CD4-positive, CD25-positive, alpha-beta regulatory T cell (primary cell): Measurements from ENCODE around the gene C13orf42. TPM values are rescaled to one million over a fixed set of nuclear protein-coding genes. Genes with fewer than 3 reads are reported as not detected.

Experiments
- ATAC-seq, 2 donors: fragments of 150-1000 bp; cut with Tn5 transposase; one replicate each; pipeline ENCODE4 v1.10.0; 2021; ENCODE audit warnings: low read depth in 2 of 2, moderate number of reproducible peaks in 2 of 2, moderate library complexity in 1 of 2
- DNase-seq, 3 donors: peaks; one replicate each; pipeline versions ENCODE4 v3.0.0 to v3.0.0-alpha.2; 2012 to 2022; ENCODE audit warnings: mixed read lengths in 1 of 3
- H3K27ac ChIP-seq: one replicate; pipeline ENCODE4 v1.7.0; 2013; ENCODE audit warnings: mild to moderate bottlenecking, low read length; ENCODE audit not compliant: insufficient read depth, poor library complexity, severe bottlenecking
- H3K27me3 ChIP-seq: one replicate; pipeline ENCODE4 v1.7.0; 2013; ENCODE audit warnings: low read length; ENCODE audit not compliant: control insufficient read depth, insufficient read depth
- H3K36me3 ChIP-seq: one replicate; pipeline ENCODE4 v1.7.0; 2013; ENCODE audit warnings: mild to moderate bottlenecking, low read length, moderate library complexity; ENCODE audit not compliant: control insufficient read depth, insufficient read depth
- H3K4me1 ChIP-seq: 2 replicates; pipeline ENCODE4 v1.7.0; 2013; ENCODE audit warnings: mild to moderate bottlenecking, low read length; ENCODE audit not compliant: insufficient read depth, control insufficient read depth, poor library complexity, severe bottlenecking
- H3K4me3 ChIP-seq: one replicate; pipeline ENCODE4 v1.7.0; 2013; ENCODE audit warnings: low read depth, mild to moderate bottlenecking, low read length, moderate library complexity
- H3K9me3 ChIP-seq, 2 experiments: 1 replicate in 1 of 2; 2 replicates in 1 of 2; pipeline ENCODE4 v1.7.0; 2013; ENCODE audit warnings: low read length in 2 of 2, mild to moderate bottlenecking in 1 of 2, moderate library complexity in 1 of 2; ENCODE audit not compliant: control insufficient read depth in 2 of 2
- H3K27ac Mint-ChIP-seq, 3 donors: one replicate each; pipeline ENCODE4 v1.8.0; 2020 to 2022; ENCODE audit warnings: mild to moderate bottlenecking in 3 of 3, mixed read lengths in 3 of 3, moderate library complexity in 2 of 3
- H3K27me3 Mint-ChIP-seq: one replicate; pipeline ENCODE4 v1.8.0; 2022; ENCODE audit warnings: mild to moderate bottlenecking, mixed read lengths
- H3K36me3 Mint-ChIP-seq: one replicate; pipeline ENCODE4 v1.8.0; 2020; ENCODE audit warnings: mixed read lengths
- H3K4me1 Mint-ChIP-seq, 4 donors: one replicate each; pipeline ENCODE4 v1.8.0; 2020 to 2022; ENCODE audit warnings: mixed read lengths in 4 of 4, mild to moderate bottlenecking in 1 of 4
- H3K4me3 Mint-ChIP-seq, 4 donors: one replicate each; pipeline ENCODE4 v1.8.0; 2020 to 2022; ENCODE audit warnings: mild to moderate bottlenecking in 4 of 4, mixed read lengths in 4 of 4, moderate library complexity in 3 of 4
- H3K9me3 Mint-ChIP-seq, 7 donors: one replicate each; pipeline ENCODE4 v1.8.0; 2020 to 2022; ENCODE audit warnings: mixed read lengths in 7 of 7, mild to moderate bottlenecking in 3 of 7, moderate library complexity in 2 of 7
- polyA plus RNA-seq, 4 donors: library from polyadenylated mRNA; unstranded; fragments of 300-500 nt; fragmentation: Illumina TruSeq; gene quantifications; one replicate each; pipeline ENCODE4 v1.2.3, GENCODE V29; 2021
- total RNA-seq: library from RNA; stranded (reverse); gene quantifications from one replicate; pipeline ENCODE4 v1.2.3, GENCODE V29; 2022

The C13orf42 gene
- total and polyA plus RNA-seq, 5 donors from 2014 or later: not detected

GRCh38 chr13:51118809-51119431, 7.8 kb upstream of the C13orf42 start:
- no peak overlapping the region for H3K4me3 Mint-ChIP-seq
- H3K9me3 Mint-ChIP-seq: peaks cover 0 to 10% (median 4%) of the 10 kb centered on the region in 7 donors
- Histone ChIP-seq H3K9me3 (peaks cover 4 to 6% of the 10 kb centered on the region in 2 experiments), H3K4me3 (no peak overlapping the region), H3K27ac (no peak overlapping the region), H3K27me3 (peaks cover 4% of the 10 kb centered on the region), H3K4me1 (peaks cover 5% of the 10 kb centered on the region), H3K36me3 (no peaks in the 10 kb centered on the region)
- peaks cover 0 to 14% (median 5%) of the 10 kb centered on the region in 4 donors for H3K4me1 Mint-ChIP-seq
- DNase-seq: no peak
- peaks cover 31% of the 10 kb centered on the region for H3K27me3 Mint-ChIP-seq
- no peak overlapping the region for H3K27ac Mint-ChIP-seq
- peak in 1 of 2 donors; percentile 24 for ATAC-seq
- no peaks in the 10 kb centered on the region for H3K36me3 Mint-ChIP-seq

GRCh38 chr13:51113969-51114368, 2.9 kb upstream of the C13orf42 start:
- Histone ChIP-seq H3K4me3 (no peak overlapping the region), H3K36me3 (no peaks in the 10 kb centered on the region), H3K9me3 (peaks cover 4 to 6% of the 10 kb centered on the region in 2 experiments), H3K27me3 (no peaks in the 10 kb centered on the region), H3K4me1 (no peaks in the 10 kb centered on the region), H3K27ac (no peak overlapping the region)
- Mint-ChIP-seq H3K4me1 (no peaks in the 10 kb centered on the region), H3K4me3 (no peak overlapping the region), H3K27ac (no peak overlapping the region), H3K27me3 (peaks cover 27% of the 10 kb centered on the region), H3K9me3 (peaks cover 0 to 10% (median 4%) of the 10 kb centered on the region in 7 donors), H3K36me3 (no peaks in the 10 kb centered on the region)
- no peak for DNase-seq
- ATAC-seq: no peak

- DNase-seq: no peak
- H3K4me1 ChIP-seq: no peaks in the 10 kb centered on the region
- H3K36me3 Mint-ChIP-seq: no peaks in the 10 kb centered on the region
Measured at GRCh38 chr13:51113186-51113881, 2.3 kb upstream of the C13orf42 start.

GRCh38 chr13:51112771-51113170, 1.7 kb upstream of the C13orf42 start:
- Histone ChIP-seq H3K27ac (no peak overlapping the region), H3K4me1 (no peaks in the 10 kb centered on the region), H3K27me3 (no peaks in the 10 kb centered on the region), H3K36me3 (no peaks in the 10 kb centered on the region), H3K4me3 (no peak overlapping the region), H3K9me3 (peaks cover 1 to 6% of the 10 kb centered on the region in 2 experiments)
- Mint-ChIP-seq H3K4me1 (no peaks in the 10 kb centered on the region), H3K4me3 (no peak overlapping the region), H3K27me3 (peaks cover 27% of the 10 kb centered on the region), H3K36me3 (no peaks in the 10 kb centered on the region), H3K9me3 (peaks cover 0 to 7% (median 2%) of the 10 kb centered on the region in 7 donors), H3K27ac (no peak overlapping the region)
- DNase-seq (no peak), ATAC-seq (no peak)

More at GRCh38 chr13:51113186-51113881, 2.3 kb upstream of the C13orf42 start:
- H3K27ac Mint-ChIP-seq: no peak overlapping the region
- Histone ChIP-seq H3K27ac (no peak overlapping the region), H3K27me3 (no peaks in the 10 kb centered on the region), H3K4me3 (no peak overlapping the region), H3K36me3 (no peaks in the 10 kb centered on the region), H3K9me3 (peaks cover 4 to 6% of the 10 kb centered on the region in 2 experiments)
- H3K27me3 Mint-ChIP-seq: peaks cover 27% of the 10 kb centered on the region
- ATAC-seq: no peak
- H3K9me3 Mint-ChIP-seq: peaks cover 0 to 10% (median 4%) of the 10 kb centered on the region in 7 donors
- no peak overlapping the region for H3K4me3 Mint-ChIP-seq
- no peaks in the 10 kb centered on the region for H3K4me1 Mint-ChIP-seq

GRCh38 chr13:51111997-51112396, 923 bp upstream of the C13orf42 start:
- H3K4me3 Mint-ChIP-seq: no peak overlapping the region
- no peak for ATAC-seq
- no peaks in the 10 kb centered on the region for H3K4me1 Mint-ChIP-seq

GRCh38 chr13:51107996-51108395, 3.1 kb downstream of the C13orf42 start:
- peaks cover 4% of the 10 kb centered on the region for H3K27me3 ChIP-seq
- no peak overlapping the region for H3K27ac ChIP-seq
- Mint-ChIP-seq H3K36me3 (no peaks in the 10 kb centered on the region), H3K4me1 (no peaks in the 10 kb centered on the region), H3K27me3 (peaks cover 17% of the 10 kb centered on the region), H3K9me3 (no peaks in the 10 kb centered on the region), H3K4me3 (no peak overlapping the region), H3K27ac (no peak overlapping the region)
- ATAC-seq: no peak
- H3K4me3 ChIP-seq: no peak overlapping the region
- H3K36me3 ChIP-seq: no peaks in the 10 kb centered on the region
- no peaks in the 10 kb centered on the region for H3K4me1 ChIP-seq
- no peak for DNase-seq
- H3K9me3 ChIP-seq: no peaks in the 10 kb centered on the region

More at GRCh38 chr13:51111997-51112396, 923 bp upstream of the C13orf42 start:
- no peak for DNase-seq
- no peaks in the 10 kb centered on the region for H3K27me3 ChIP-seq
- Mint-ChIP-seq H3K27me3 (peaks cover 27% of the 10 kb centered on the region), H3K27ac (no peak overlapping the region), H3K9me3 (peaks cover 0 to 5% (median 0%) of the 10 kb centered on the region in 7 donors), H3K36me3 (no peaks in the 10 kb centered on the region)
- no peaks in the 10 kb centered on the region for H3K4me1 ChIP-seq
- no peaks in the 10 kb centered on the region for H3K36me3 ChIP-seq
- no peak overlapping the region for H3K27ac ChIP-seq
- H3K4me3 ChIP-seq: no peak overlapping the region
- no peaks in the 10 kb centered on the region for H3K9me3 ChIP-seq

- H3K27ac ChIP-seq: no peak overlapping the region
- H3K27ac Mint-ChIP-seq: no peak overlapping the region
- H3K4me1 Mint-ChIP-seq: no peaks in the 10 kb centered on the region
- H3K9me3 ChIP-seq: no peaks in the 10 kb centered on the region
- no peak overlapping the region for H3K4me3 Mint-ChIP-seq
- H3K27me3 Mint-ChIP-seq: peaks cover 22% of the 10 kb centered on the region
- H3K9me3 Mint-ChIP-seq: peaks cover 0 to 3% (median 0%) of the 10 kb centered on the region in 7 donors
- ATAC-seq (no peak), DNase-seq (no peak)
- H3K27me3 ChIP-seq: peaks cover 13% of the 10 kb centered on the region
- no peaks in the 10 kb centered on the region for H3K36me3 Mint-ChIP-seq
- H3K4me1 ChIP-seq: no peaks in the 10 kb centered on the region
- no peaks in the 10 kb centered on the region for H3K36me3 ChIP-seq
- H3K4me3 ChIP-seq: no peak overlapping the region
Measured at GRCh38 chr13:51105046-51105445, 6.0 kb downstream of the C13orf42 start.
